T-cell (primary cell): ENCODE measurements around the gene MOB3C. TPM values are rescaled to one million over a fixed set of nuclear protein-coding genes. Genes with fewer than 3 reads are reported as not detected.

Experiments
- ATAC-seq, 4 experiments: fragments of 200-7000 bp in 3 of 4; fragments of 150-1000 bp in 1 of 4; cut with Tn5 transposase; replicated peaks in 1 of 4; 1 replicate in 3 of 4; 2 replicates in 1 of 4; pipeline ENCODE4 v1.10.0; 2021; ENCODE audit warnings: moderate library complexity in 3 of 4, mild to moderate bottlenecking in 2 of 4, moderate number of reproducible peaks in 1 of 4
- CTCF ChIA-PET, 2 donors: fragments of 300-600 bp; sonication (Branson Sonifier 250); formaldehyde crosslinking; loops; one replicate each; lab custom pipeline; 2022; ENCODE audit warnings: antibody characterized with exemption in 2 of 2; lab: Charles Lee
- POLR2A ChIA-PET, 2 donors: fragments of 300-600 bp; sonication (Branson Sonifier 250); formaldehyde crosslinking; loops; one replicate each; lab custom pipeline; 2022; ENCODE audit warnings: antibody characterized with exemption in 2 of 2; lab: Charles Lee
- DNase-seq, 35 experiments: peaks; one replicate each; pipeline versions ENCODE4 v3.0.0 to v3.0.0-alpha.2; 2013 to 2023
- H3K27ac ChIP-seq: one replicate; pipeline ENCODE4 v1.5.1; 2013; ENCODE audit warnings: low read length
- H3K27me3 ChIP-seq, 2 experiments: replicated peaks in 1 of 2; 1 replicate in 1 of 2; 2 replicates in 1 of 2; pipeline versions ENCODE4 v1.6.1 to v1.7.0; 2013; ENCODE audit warnings: low read length in 1 of 2, mixed read lengths in 1 of 2; ENCODE audit not compliant: control insufficient read depth in 2 of 2, insufficient read depth in 2 of 2; ENCODE audit errors: extremely low read depth in 1 of 2
- H3K36me3 ChIP-seq, 2 donors: 1 replicate in 1 of 2; 2 replicates in 1 of 2; pipeline versions ENCODE4 v1.6.1 to v1.7.0; 2013; ENCODE audit warnings: low read length in 1 of 2; ENCODE audit not compliant: control insufficient read depth in 2 of 2, insufficient read depth in 1 of 2; ENCODE audit errors: extremely low read depth in 1 of 2
- H3K4me1 ChIP-seq, 2 experiments: 1 replicate in 1 of 2; 2 replicates in 1 of 2; pipeline versions ENCODE4 v1.6.1 to v1.7.0; 2013; ENCODE audit warnings: low read length in 2 of 2, mixed read lengths in 1 of 2; ENCODE audit not compliant: insufficient read depth in 2 of 2, control insufficient read depth in 1 of 2; ENCODE audit errors: extremely low read depth in 1 of 2
- H3K4me3 ChIP-seq, 2 donors: 1 replicate in 1 of 2; 2 replicates in 1 of 2; pipeline versions ENCODE4 v1.5.1 to v1.7.0; 2013; ENCODE audit warnings: mild to moderate bottlenecking in 2 of 2, low read length in 1 of 2, moderate library complexity in 1 of 2; ENCODE audit not compliant: control insufficient read depth in 1 of 2; ENCODE audit errors: extremely low read depth in 1 of 2
- H3K9me3 ChIP-seq: 2 replicates; pipeline ENCODE4 v1.7.0; 2013
- H3K27ac Mint-ChIP-seq, 2 donors: one replicate each; pipeline ENCODE4 v1.8.0; 2020 to 2021; ENCODE audit warnings: mild to moderate bottlenecking in 2 of 2, mixed read lengths in 2 of 2
- H3K27me3 Mint-ChIP-seq, 2 donors: one replicate each; pipeline ENCODE4 v1.8.0; 2021 to 2022; ENCODE audit warnings: mixed read lengths in 2 of 2
- H3K36me3 Mint-ChIP-seq: one replicate; pipeline ENCODE4 v1.8.0; 2021; ENCODE audit warnings: mixed read lengths
- H3K4me1 Mint-ChIP-seq, 3 donors: one replicate each; pipeline ENCODE4 v1.8.0; 2020 to 2022; ENCODE audit warnings: mixed read lengths in 3 of 3, mild to moderate bottlenecking in 1 of 3
- H3K4me3 Mint-ChIP-seq, 3 donors: one replicate each; pipeline ENCODE4 v1.8.0; 2020 to 2022; ENCODE audit warnings: mild to moderate bottlenecking in 3 of 3, mixed read lengths in 3 of 3, moderate library complexity in 3 of 3
- H3K9me3 Mint-ChIP-seq, 3 donors: one replicate each; pipeline ENCODE4 v1.8.0; 2020 to 2022; ENCODE audit warnings: mixed read lengths in 3 of 3
- WGBS: methylation state at CpG from one replicate; pipeline ENCODE4 v1.1.5; 2013; ENCODE audit warnings: missing lambda C conversion rate; ENCODE audit not compliant: insufficient coverage; 5-methylcytosine and 5-hydroxymethylcytosine counted together
- total RNA-seq, 35 experiments: library from RNA in 6 of 35; stranded (reverse) in 6 of 35; fragments of 120-200 nt in 1 of 35; gene quantifications; one replicate each; pipeline versions ENCODE4 v1.2.1 to v1.2.4 and lab custom pipeline; 2013 to 2026

The MOB3C gene
- total RNA-seq, 5 donors from 2014 or later (not counting 1 experiment from before 2014, with no cell fraction given), result 13.2 to 29.6 (median 24.6) TPM

DNA sequence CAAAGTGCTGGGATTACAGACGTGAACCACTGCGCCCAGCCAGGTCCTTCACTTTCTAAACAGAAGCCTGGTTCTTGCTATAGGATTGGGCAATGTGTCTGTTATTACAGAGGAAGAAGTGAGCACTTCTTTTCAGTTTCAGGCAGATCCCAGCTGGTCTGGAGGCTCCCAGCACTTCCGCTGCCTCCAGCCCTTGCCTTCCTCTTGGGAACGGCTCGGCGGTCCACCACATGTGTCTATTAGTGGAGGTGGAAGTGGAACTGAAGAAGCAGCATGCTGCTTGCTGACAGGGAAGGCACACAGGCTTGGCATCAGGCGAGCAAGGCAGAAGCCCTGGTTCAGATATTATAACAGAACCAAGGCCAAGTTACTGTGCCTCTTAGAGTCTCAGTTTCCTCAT is 29.5 kb downstream of the MOB3C start:
- ATAC-seq (no peak), DNase-seq (no peak)
- Histone ChIP-seq H3K27me3 (no peaks in the 10 kb centered on the region), H3K9me3 (no peaks in the 10 kb centered on the region), H3K4me3 (no peak overlapping the region), H3K36me3 (peaks cover 25 to 58% of the 10 kb centered on the region in 2 donors), H3K4me1 (peaks cover 0 to 2% of the 10 kb centered on the region in 2 experiments), H3K27ac (no peak overlapping the region)
- H3K36me3 Mint-ChIP-seq, result peaks cover 58% of the 10 kb centered on the region
- H3K27me3 Mint-ChIP-seq, result no peaks in the 10 kb centered on the region
- H3K9me3 Mint-ChIP-seq, result no peaks in the 10 kb centered on the region
- peaks cover 6 to 12% (median 12%) of the 10 kb centered on the region in 3 donors for H3K4me1 Mint-ChIP-seq
- ChIA-PET POLR2A (no interaction called here), CTCF (no interaction called here)
- 100% methylated on average over 5 of the region's 7 CpGs for WGBS
- H3K4me3 Mint-ChIP-seq, result no peak overlapping the region
- H3K27ac Mint-ChIP-seq, result no peak overlapping the region

DNA sequence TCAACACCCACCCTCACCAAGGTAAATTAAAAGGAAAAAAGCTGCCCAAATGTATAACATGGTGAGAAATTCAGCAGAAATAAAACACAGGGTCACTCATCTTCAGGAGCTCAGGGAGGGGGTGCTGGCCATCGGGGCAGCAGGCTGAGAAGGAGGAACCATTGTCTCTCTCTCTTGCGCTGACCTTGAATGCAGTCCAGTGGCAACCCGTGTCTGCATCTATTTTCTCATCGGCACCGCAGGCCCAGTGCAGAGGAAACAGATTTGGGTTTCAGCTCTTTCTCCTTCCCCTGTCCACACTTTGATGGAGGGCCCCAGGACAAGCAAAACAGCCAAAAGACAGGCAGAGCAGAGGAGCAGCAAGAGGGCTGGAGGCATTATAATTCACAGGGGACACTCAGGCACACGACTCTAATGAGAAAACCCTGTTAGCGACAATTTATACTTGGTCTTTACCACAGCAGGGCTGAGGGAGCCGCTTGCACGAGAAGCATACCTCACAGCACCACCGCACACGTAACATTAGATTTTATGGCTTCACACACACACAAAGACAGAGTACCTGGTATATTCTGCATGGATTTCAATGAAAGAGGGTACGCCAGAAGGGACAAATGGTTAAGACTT is 31.2 kb downstream of the MOB3C start:
- Histone ChIP-seq H3K27me3 (no peaks in the 10 kb centered on the region), H3K4me1 (peaks cover 0 to 11% of the 10 kb centered on the region in 2 experiments), H3K9me3 (no peaks in the 10 kb centered on the region), H3K36me3 (peaks cover 12 to 52% of the 10 kb centered on the region in 2 donors), H3K27ac (no peak overlapping the region), H3K4me3 (no peak overlapping the region)
- WGBS, result 91% methylated on average over 4 of the region's 12 CpGs
- H3K4me3 Mint-ChIP-seq, result no peak overlapping the region
- H3K27me3 Mint-ChIP-seq, result no peaks in the 10 kb centered on the region
- H3K9me3 Mint-ChIP-seq, result no peaks in the 10 kb centered on the region
- ChIA-PET CTCF (interaction anchor here in 1 of 2 donors (0.6 kb wide), 1 partner anchor 213 kb away, joined by 3 read pairs; no protein-coding TSS in a partner anchor), POLR2A (no interaction called here)
- no peak overlapping the region for H3K27ac Mint-ChIP-seq
- ATAC-seq (no peak), DNase-seq (no peak)
- peaks cover 53% of the 10 kb centered on the region for H3K36me3 Mint-ChIP-seq
- peaks cover 20 to 27% (median 26%) of the 10 kb centered on the region in 3 donors for H3K4me1 Mint-ChIP-seq

DNA sequence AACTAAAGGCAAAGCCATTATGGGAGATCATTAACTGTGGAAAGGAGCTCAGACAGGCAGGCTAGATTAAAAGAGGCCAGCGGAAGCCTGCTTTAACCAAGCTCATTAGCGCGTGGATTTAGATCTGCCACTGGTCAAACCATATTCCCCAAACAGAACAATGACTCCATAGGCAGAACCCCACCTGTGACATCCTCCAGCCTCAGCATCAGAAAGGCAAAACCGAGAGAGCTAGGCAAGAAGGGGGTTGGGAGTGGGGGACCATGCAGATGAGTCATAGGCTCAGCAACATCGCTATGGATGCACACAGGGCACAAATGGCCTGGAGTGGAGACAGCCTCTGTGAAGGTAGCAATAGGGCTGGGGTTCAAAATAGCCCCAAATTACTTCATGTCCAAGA is 33.1 kb downstream of the MOB3C start:
- ChIA-PET CTCF (no interaction called here), POLR2A (interaction anchor here in 1 of 2 donors (0.7 kb wide), 1 partner anchor 33 kb away, joined by 4 read pairs; the partner anchor contains the start of gene MOB3C)
- peaks cover 5 to 61% of the 10 kb centered on the region in 2 donors for H3K36me3 ChIP-seq
- no peak overlapping the region for H3K27ac ChIP-seq
- H3K4me1 Mint-ChIP-seq, result peaks cover 21 to 31% (median 28%) of the 10 kb centered on the region in 3 donors
- no peak overlapping the region for H3K4me3 ChIP-seq
- H3K27ac Mint-ChIP-seq, result peak overlapping the region in 1 of 2 donors; percentile 46
- H3K27me3 Mint-ChIP-seq, result no peaks in the 10 kb centered on the region
- H3K36me3 Mint-ChIP-seq, result peaks cover 47% of the 10 kb centered on the region
- DNase-seq, result no peak
- no peaks in the 10 kb centered on the region for H3K27me3 ChIP-seq
- H3K4me1 ChIP-seq, result peaks cover 0 to 11% of the 10 kb centered on the region in 2 experiments
- WGBS, result no CpG with 5 or more reads among the region's 5 CpGs
- H3K9me3 Mint-ChIP-seq, result no peaks in the 10 kb centered on the region
- ATAC-seq, result no peak
- H3K9me3 ChIP-seq, result no peaks in the 10 kb centered on the region
- H3K4me3 Mint-ChIP-seq, result no peak overlapping the region

DNA sequence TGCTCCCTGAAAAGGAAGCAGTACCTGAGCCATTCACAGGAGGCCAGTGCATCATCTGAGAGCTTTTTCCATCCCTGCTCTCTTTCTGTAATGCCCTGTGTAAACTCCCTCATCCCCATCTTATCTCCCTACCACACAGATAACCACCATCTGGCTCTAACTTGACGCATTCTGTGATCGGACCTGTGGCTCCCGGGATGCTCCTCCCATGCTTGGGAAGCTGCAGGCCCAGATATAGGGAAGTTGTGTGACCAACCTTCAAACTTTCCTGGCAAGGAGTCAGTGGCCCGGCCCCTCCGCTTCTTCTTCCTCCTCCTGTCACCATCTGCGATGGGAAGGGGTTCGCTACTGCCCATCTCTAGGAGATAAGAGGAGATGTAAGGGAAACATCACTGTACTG is 33.6 kb downstream of the MOB3C start:
- H3K4me1 Mint-ChIP-seq, result peaks cover 21 to 31% (median 28%) of the 10 kb centered on the region in 3 donors
- DNase-seq (no peak), ATAC-seq (no peak)
- peak overlapping the region; percentile 46 to 90 for H3K27ac Mint-ChIP-seq
- no CpG with 5 or more reads among the region's 7 CpGs for WGBS
- no peaks in the 10 kb centered on the region for H3K9me3 ChIP-seq
- no peak overlapping the region for H3K4me3 Mint-ChIP-seq
- H3K9me3 Mint-ChIP-seq, result no peaks in the 10 kb centered on the region
- no peaks in the 10 kb centered on the region for H3K27me3 ChIP-seq
- H3K27me3 Mint-ChIP-seq, result no peaks in the 10 kb centered on the region
- peaks cover 5 to 66% of the 10 kb centered on the region in 2 donors for H3K36me3 ChIP-seq
- no peak overlapping the region for H3K4me3 ChIP-seq
- ChIA-PET CTCF (no interaction called here), POLR2A (interaction anchor here in 1 of 2 donors (0.7 kb wide), 1 partner anchor 33 kb away, joined by 4 read pairs; the partner anchor contains the start of gene MOB3C)
- H3K27ac ChIP-seq, result no peak overlapping the region
- peaks cover 0 to 11% of the 10 kb centered on the region in 2 experiments for H3K4me1 ChIP-seq
- peaks cover 50% of the 10 kb centered on the region for H3K36me3 Mint-ChIP-seq

DNA sequence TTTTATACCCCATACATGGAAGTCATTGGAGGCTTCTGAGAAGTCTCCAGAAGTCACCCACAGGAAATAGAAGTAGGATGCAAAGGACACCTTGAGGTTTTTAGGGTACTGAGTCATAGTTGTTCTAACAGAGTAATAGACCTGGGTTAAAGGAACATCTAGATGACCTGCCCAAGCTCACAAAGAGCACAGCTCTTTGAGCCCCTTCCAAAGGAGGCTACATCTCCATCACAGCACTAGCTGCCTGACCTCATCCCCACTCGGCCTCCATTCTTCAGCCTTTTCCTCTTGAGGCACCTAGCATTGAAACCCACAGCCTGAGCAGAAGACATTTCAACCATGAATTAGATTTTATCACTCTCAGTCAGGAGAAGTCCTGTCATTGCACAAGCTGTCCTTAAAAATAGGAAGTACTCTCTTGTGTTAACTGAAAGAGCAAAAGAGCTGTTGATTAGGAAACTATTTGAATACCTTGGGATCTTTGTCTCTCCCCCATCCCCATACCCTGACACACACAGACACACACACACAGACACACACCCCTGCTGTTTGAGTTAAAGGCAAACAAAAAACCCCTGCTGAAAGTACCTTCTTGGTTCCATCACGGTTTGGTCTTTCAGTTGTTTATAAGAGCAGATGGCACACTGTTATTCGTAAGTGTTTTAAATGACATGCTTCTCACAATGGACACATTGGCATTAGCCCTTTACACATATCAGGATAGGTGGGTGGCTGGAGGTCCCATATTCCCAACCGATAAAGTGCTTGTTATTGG is 34.7 kb downstream of the MOB3C start:
- peaks cover 21 to 31% (median 28%) of the 10 kb centered on the region in 3 donors for H3K4me1 Mint-ChIP-seq
- Histone ChIP-seq H3K4me1 (peaks cover 0 to 11% of the 10 kb centered on the region in 2 experiments), H3K27me3 (no peaks in the 10 kb centered on the region), H3K36me3 (peaks cover 8 to 70% of the 10 kb centered on the region in 2 donors), H3K9me3 (no peaks in the 10 kb centered on the region), H3K27ac (peak overlapping the region; percentile 17), H3K4me3 (no peak overlapping the region)
- peaks cover 55% of the 10 kb centered on the region for H3K36me3 Mint-ChIP-seq
- WGBS, result 40% methylated on average over 1 of the region's 4 CpGs
- H3K4me3 Mint-ChIP-seq, result peak overlapping the region in 2 of 3 donors; percentile 35 to 58
- peak overlapping the region; percentile 90 to 95 for H3K27ac Mint-ChIP-seq
- ATAC-seq, result peak in 3 of 4 experiments; percentile 80 to 96 (median 93)
- POLR2A ChIA-PET, result interaction anchor here in 1 of 2 donors (0.6 kb wide), 1 partner anchor 49 kb away, joined by 3 read pairs; no protein-coding TSS in a partner anchor
- H3K27me3 Mint-ChIP-seq, result no peaks in the 10 kb centered on the region
- no peak for DNase-seq
- H3K9me3 Mint-ChIP-seq, result no peaks in the 10 kb centered on the region
- CTCF ChIA-PET, result no interaction called here

DNA sequence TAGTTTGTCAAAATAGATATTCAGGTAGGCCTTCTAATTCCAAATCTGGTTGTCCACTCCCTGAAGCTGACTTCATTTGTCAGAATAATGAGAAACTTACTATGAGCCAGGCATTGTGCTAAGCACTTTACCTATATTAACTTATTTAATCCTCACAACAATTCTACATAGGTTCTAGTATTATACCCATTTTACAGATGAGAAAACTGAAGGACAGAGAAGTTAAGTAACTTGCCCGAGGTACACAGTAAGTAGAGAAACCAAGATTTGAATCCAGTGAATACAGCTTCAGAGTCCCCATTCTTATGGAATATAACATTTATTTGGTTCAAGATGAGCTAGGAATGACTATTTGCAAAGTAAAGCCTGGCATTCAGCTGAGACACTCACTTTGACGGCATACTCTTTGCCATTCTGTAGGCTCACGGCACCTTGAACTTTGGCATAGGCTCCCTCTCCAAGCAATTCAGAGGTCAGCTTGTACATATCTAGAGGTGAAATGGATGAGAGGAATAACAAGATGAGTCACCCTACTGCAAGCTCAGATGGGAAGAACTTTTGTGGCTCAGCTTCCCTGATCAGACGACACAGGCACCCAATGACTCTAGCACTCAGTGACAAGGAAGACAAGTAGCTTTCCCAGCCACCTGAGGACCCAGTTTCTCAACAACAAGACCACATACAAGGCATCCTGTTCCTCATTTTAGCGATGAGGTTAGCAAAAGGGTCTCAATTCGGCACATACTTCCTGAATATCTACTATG is 36.3 kb downstream of the MOB3C start:
- peaks cover 0 to 11% of the 10 kb centered on the region in 2 experiments for H3K4me1 ChIP-seq
- Mint-ChIP-seq H3K9me3 (no peaks in the 10 kb centered on the region), H3K4me3 (no peak overlapping the region), H3K27me3 (no peaks in the 10 kb centered on the region), H3K36me3 (peaks cover 55% of the 10 kb centered on the region), H3K27ac (peak overlapping the region in 1 of 2 donors; percentile 39), H3K4me1 (peaks cover 21 to 31% (median 28%) of the 10 kb centered on the region in 3 donors)
- no peak overlapping the region for H3K4me3 ChIP-seq
- no peak overlapping the region for H3K27ac ChIP-seq
- 33% methylated on average over 1 of the region's 6 CpGs for WGBS
- H3K9me3 ChIP-seq, result no peaks in the 10 kb centered on the region
- H3K36me3 ChIP-seq, result peaks cover 14 to 74% of the 10 kb centered on the region in 2 donors
- POLR2A ChIA-PET, result no interaction called here
- ATAC-seq, result no peak
- CTCF ChIA-PET, result interaction anchor here in 1 of 2 donors (0.6 kb wide), 1 partner anchor 240 kb away, joined by 3 read pairs; no protein-coding TSS in a partner anchor
- H3K27me3 ChIP-seq, result no peaks in the 10 kb centered on the region
- DNase-seq, result no peak
